Thyroid gland (tissue), 4 donors: ENCODE results near the gene OR10G3.

Source experiments
- POLR2A ChIP-seq, 2 donors: fragments of 450-650 bp; IDR thresholded peaks; one replicate each; pipeline ENCODE4 v1.6.1; 2017; ENCODE audit warnings: antibody characterized with exemption in 2 of 2, mild to moderate bottlenecking in 2 of 2, moderate library complexity in 1 of 2
- TF ChIP-seq, protein P1 (sequence below), 6 experiments: fragments of 200-600 bp in 3 of 6; fragments of 450-650 bp in 3 of 6; sonication (generic) in 3 of 6; IDR thresholded peaks; one replicate each; pipeline ENCODE4 v1.5.1; 2016 to 2019; ENCODE audit warnings: antibody characterized with exemption in 6 of 6, mild to moderate bottlenecking in 2 of 6, inconsistent platforms in 1 of 6, moderate library complexity in 1 of 6

DNA sequence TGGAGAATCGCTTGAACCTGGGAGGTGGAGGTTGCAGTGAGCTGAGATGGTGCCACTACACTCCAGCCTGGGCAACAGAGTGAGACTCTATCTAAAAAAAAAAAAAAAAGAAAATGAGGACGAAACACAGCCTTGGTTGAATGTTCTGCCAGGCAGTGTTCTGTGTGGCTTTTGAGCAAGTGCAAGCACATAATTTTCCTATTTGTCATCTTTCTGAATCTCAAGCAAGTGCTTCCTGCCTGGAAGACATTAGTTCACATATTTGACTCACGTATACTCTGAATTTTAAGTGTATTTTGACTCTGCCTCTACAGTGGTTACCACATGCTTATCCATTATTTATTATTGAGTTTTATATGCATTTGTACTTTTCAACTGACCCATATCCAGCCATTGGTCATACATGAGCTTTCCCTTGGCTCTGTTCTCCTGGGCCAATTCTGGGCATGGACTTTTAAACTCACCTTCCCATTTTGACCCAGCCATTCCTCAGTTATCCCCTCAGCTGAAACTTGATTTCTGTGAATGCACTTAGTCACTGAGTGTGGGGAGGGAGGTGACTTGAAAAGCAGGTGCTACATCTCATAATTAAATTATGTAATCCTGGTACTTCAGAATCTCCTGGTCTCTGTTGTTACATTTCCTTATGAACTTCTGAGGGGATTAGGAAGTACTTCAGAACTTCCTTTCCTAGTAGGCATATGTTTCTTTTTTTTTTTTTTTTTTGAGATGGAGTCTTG is 46.8 kb upstream of the OR10G3 start:
- TF ChIP-seq, protein P1, sequence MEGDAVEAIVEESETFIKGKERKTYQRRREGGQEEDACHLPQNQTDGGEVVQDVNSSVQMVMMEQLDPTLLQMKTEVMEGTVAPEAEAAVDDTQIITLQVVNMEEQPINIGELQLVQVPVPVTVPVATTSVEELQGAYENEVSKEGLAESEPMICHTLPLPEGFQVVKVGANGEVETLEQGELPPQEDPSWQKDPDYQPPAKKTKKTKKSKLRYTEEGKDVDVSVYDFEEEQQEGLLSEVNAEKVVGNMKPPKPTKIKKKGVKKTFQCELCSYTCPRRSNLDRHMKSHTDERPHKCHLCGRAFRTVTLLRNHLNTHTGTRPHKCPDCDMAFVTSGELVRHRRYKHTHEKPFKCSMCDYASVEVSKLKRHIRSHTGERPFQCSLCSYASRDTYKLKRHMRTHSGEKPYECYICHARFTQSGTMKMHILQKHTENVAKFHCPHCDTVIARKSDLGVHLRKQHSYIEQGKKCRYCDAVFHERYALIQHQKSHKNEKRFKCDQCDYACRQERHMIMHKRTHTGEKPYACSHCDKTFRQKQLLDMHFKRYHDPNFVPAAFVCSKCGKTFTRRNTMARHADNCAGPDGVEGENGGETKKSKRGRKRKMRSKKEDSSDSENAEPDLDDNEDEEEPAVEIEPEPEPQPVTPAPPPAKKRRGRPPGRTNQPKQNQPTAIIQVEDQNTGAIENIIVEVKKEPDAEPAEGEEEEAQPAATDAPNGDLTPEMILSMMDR (IDR thresholded peaks at IDR 0.05): no peak
- no peak for TF ChIP-seq POLR2A (IDR thresholded peaks at IDR 0.05)
